ENCODE results near the gene HPSE2.

DNA sequence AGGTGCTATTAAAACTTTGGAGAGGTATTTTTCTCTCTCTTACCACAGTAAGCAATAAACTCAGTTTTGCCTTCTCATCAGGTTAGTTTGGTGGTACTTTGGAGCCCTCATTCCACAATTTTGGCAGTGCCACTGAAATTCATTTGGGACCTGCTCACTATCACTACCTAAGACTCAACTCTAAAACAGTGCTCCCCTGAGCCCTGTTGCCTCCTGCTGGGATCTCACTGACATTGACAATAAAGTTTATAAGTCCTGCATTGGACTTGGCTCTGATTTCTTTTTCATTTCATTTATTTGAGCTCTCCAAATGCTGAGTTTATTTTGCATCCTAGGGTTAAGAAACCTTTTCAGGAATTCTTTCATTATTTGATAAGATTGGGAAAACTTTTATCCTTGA is 658.1 kb downstream of the HPSE2 start:
- TF ChIP-seq, protein P1, sequence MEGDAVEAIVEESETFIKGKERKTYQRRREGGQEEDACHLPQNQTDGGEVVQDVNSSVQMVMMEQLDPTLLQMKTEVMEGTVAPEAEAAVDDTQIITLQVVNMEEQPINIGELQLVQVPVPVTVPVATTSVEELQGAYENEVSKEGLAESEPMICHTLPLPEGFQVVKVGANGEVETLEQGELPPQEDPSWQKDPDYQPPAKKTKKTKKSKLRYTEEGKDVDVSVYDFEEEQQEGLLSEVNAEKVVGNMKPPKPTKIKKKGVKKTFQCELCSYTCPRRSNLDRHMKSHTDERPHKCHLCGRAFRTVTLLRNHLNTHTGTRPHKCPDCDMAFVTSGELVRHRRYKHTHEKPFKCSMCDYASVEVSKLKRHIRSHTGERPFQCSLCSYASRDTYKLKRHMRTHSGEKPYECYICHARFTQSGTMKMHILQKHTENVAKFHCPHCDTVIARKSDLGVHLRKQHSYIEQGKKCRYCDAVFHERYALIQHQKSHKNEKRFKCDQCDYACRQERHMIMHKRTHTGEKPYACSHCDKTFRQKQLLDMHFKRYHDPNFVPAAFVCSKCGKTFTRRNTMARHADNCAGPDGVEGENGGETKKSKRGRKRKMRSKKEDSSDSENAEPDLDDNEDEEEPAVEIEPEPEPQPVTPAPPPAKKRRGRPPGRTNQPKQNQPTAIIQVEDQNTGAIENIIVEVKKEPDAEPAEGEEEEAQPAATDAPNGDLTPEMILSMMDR (IDR thresholded peaks at IDR 0.05; ENCODE audit: borderline replicate concordance, extremely low read depth, low read length, poor library complexity, severe bottlenecking): no peak
- no peak for TF ChIP-seq EZH2 (IDR thresholded peaks at IDR 0.05; ENCODE audit: borderline replicate concordance, low read depth, low read length, severe bottlenecking)

Data from DND-41 (cell line).